Natural killer cell (primary cell): ENCODE results near the gene FGG. TPM values are rescaled to one million over a fixed set of nuclear protein-coding genes. Genes with fewer than 3 reads are reported as not detected.
"Not testable (repeated sequence)": the region's sequence is repeated elsewhere in the genome, so short reads cannot be mapped to it uniquely, and the experiment has no call there.

Experiments
- ATAC-seq, 3 donors: fragments of 150-1000 bp in 2 of 3; fragments of 200-7000 bp in 1 of 3; cut with Tn5 transposase; 1 replicate in 1 of 3; 2 replicates in 2 of 3; pipeline ENCODE4 v1.10.0; 2021; ENCODE audit warnings: mild to moderate bottlenecking in 2 of 3, moderate library complexity in 2 of 3
- DNase-seq, 2 donors: peaks; one replicate each; pipeline versions ENCODE4 v3.0.0 to v3.0.0-alpha.2; 2013 to 2021; ENCODE audit warnings: mixed read lengths in 1 of 2
- H3K27ac ChIP-seq: one replicate; pipeline ENCODE4 v1.5.1; 2013; ENCODE audit warnings: mild to moderate bottlenecking, low read length
- H3K27me3 ChIP-seq: one replicate; pipeline ENCODE4 v1.6.1; 2013; ENCODE audit warnings: low read length; ENCODE audit not compliant: control insufficient read depth, insufficient read depth
- H3K36me3 ChIP-seq: one replicate; pipeline ENCODE4 v1.6.1; 2013; ENCODE audit warnings: low read length; ENCODE audit not compliant: control insufficient read depth, insufficient read depth
- H3K4me1 ChIP-seq: one replicate; pipeline ENCODE4 v1.6.1; 2013; ENCODE audit warnings: low read length; ENCODE audit not compliant: control insufficient read depth, insufficient read depth
- H3K4me3 ChIP-seq: one replicate; pipeline ENCODE4 v1.5.1; 2013; ENCODE audit warnings: low read length
- H3K9me3 ChIP-seq: one replicate; pipeline ENCODE4 v1.6.1; 2013; ENCODE audit warnings: low read length; ENCODE audit not compliant: control insufficient read depth, insufficient read depth
- H3K27ac Mint-ChIP-seq, 2 donors: one replicate each; pipeline ENCODE4 v1.8.0; 2022; ENCODE audit warnings: mild to moderate bottlenecking in 2 of 2, mixed read lengths in 2 of 2, moderate library complexity in 1 of 2
- H3K27me3 Mint-ChIP-seq, 2 donors: one replicate each; pipeline ENCODE4 v1.8.0; 2022; ENCODE audit warnings: low read depth in 2 of 2, mixed read lengths in 2 of 2
- H3K36me3 Mint-ChIP-seq: one replicate; pipeline ENCODE4 v1.8.0; 2022; ENCODE audit warnings: mixed read lengths
- H3K4me1 Mint-ChIP-seq, 2 donors: one replicate each; pipeline ENCODE4 v1.8.0; 2022; ENCODE audit warnings: mixed read lengths in 2 of 2
- H3K4me3 Mint-ChIP-seq: one replicate; pipeline ENCODE4 v1.8.0; 2022; ENCODE audit warnings: mild to moderate bottlenecking, moderate library complexity, mixed read lengths
- H3K9me3 Mint-ChIP-seq, 2 donors: one replicate each; pipeline ENCODE4 v1.8.0; 2022; ENCODE audit warnings: mixed read lengths in 2 of 2
- CTCF ChIP-seq: fragments of 200-600 bp; IDR thresholded peaks from one replicate; pipeline ENCODE4 v1.8.0; 2022; ENCODE audit warnings: antibody characterized with exemption
- WGBS: methylation state at CpG from one replicate; pipeline ENCODE4 v1.1.7; 2013; ENCODE audit warnings: missing lambda C conversion rate; ENCODE audit not compliant: insufficient coverage; 5-methylcytosine and 5-hydroxymethylcytosine counted together
- intact Hi-C: fragments of 100-400 bp; cut with micrococcal nuclease; formaldehyde crosslinking; loops from one replicate; pipeline ENCODE4 v1.14.2; 2022
- total RNA-seq, 4 donors: library from RNA; stranded (reverse); fragments of 120-200 nt in 1 of 4; gene quantifications; one replicate each; pipeline versions ENCODE4 v1.2.3 to v1.2.4, GENCODE V29; 2013 to 2022

Gene FGG
- total RNA-seq, 3 donors from 2014 or later (not counting 1 experiment from before 2014, with no cell fraction given) = not detected

GRCh38 chr4:154602404-154603020 is 9.9 kb downstream of the FGG start:
- H3K27ac ChIP-seq = no peak overlapping the region
- no peak overlapping the region for H3K4me3 ChIP-seq
- H3K4me1 Mint-ChIP-seq = no peaks in the 10 kb centered on the region
- H3K9me3 ChIP-seq = no peaks in the 10 kb centered on the region
- peaks cover 0 to 2% of the 10 kb centered on the region in 2 donors for H3K9me3 Mint-ChIP-seq
- H3K27ac Mint-ChIP-seq = no peak overlapping the region
- H3K27me3 Mint-ChIP-seq = peaks cover 15 to 28% of the 10 kb centered on the region in 2 donors
- ATAC-seq (no peak), DNase-seq (no peak)
- H3K27me3 ChIP-seq = no peaks in the 10 kb centered on the region
- no peak overlapping the region for H3K4me3 Mint-ChIP-seq
- H3K36me3 Mint-ChIP-seq = no peaks in the 10 kb centered on the region
- H3K4me1 ChIP-seq = no peaks in the 10 kb centered on the region
- intact Hi-C loops = no loop called here
- H3K36me3 ChIP-seq = no peaks in the 10 kb centered on the region
- 43% methylated on average over 1 of the region's 1 CpG for WGBS
- TF ChIP-seq CTCF = no peak

- Histone ChIP-seq H3K27me3 (peaks cover 2% of the 10 kb centered on the region), H3K36me3 (no peaks in the 10 kb centered on the region), H3K4me1 (no peaks in the 10 kb centered on the region), H3K27ac (no peak overlapping the region), H3K9me3 (no peaks in the 10 kb centered on the region), H3K4me3 (no peak overlapping the region)
- ATAC-seq = no peak
- intact Hi-C loops = no loop called here
- Mint-ChIP-seq H3K27me3 (peaks cover 7 to 23% of the 10 kb centered on the region in 2 donors), H3K9me3 (no peaks in the 10 kb centered on the region), H3K27ac (no peak overlapping the region), H3K4me1 (no peaks in the 10 kb centered on the region), H3K36me3 (no peaks in the 10 kb centered on the region), H3K4me3 (no peak overlapping the region)
- 87% methylated on average over 5 of the region's 7 CpGs for WGBS
- no peak for TF ChIP-seq CTCF
- no peak for DNase-seq
Observed at GRCh38 chr4:154597798-154598774, 14.4 kb downstream of the FGG start.

DNA sequence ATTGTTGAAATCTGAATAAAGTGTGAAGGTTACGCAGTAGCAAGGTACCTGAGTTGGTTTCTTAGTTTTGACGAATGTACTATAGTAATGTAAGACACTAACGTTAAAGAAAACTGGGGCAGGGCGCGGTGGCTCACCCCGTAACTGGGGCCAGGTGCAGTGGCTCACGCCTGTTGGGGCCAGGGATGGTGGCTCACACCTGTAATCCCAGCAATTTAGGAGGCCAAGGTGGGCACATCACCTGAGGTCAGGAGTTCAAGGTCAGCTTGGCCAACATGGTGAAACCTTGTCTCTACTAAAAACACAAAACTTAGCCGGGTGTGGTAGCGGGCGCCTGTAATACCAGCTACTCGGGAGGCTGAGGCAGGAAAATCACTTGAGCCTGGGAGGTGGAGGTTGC is 15.2 kb downstream of the FGG start:
- peaks cover 8 to 23% of the 10 kb centered on the region in 2 donors for H3K27me3 Mint-ChIP-seq
- WGBS = 90% methylated on average over 11 of the region's 11 CpGs
- H3K4me3 ChIP-seq, H3K27ac Mint-ChIP-seq, H3K36me3 ChIP-seq, ATAC-seq, H3K36me3 Mint-ChIP-seq, H3K9me3 Mint-ChIP-seq, H3K9me3 ChIP-seq, H3K27me3 ChIP-seq, H3K4me1 Mint-ChIP-seq, H3K4me1 ChIP-seq, H3K27ac ChIP-seq, intact Hi-C loops, H3K4me3 Mint-ChIP-seq, DNase-seq: not testable (repeated sequence)

DNA sequence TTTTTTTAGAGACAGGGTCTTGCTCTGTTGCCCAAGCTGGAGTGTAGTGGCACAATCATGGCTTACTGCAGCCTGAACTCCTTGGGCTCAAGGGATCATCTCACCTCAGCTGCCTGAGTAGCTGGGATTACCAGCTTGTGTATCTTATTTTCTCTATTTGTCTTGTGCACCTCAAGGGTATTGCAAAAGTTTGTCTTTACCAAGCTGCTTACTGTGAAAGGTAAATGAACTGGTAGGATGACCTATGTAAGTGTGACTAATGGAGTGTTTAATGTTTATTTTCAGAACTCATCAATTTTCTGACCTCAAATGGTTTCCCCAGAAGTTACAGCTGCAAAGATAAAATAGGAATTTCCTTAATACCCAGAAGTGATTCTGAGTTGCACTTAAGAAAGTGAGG is 16.6 kb downstream of the FGG start:
- Mint-ChIP-seq H3K4me1 (no peaks in the 10 kb centered on the region), H3K36me3 (no peaks in the 10 kb centered on the region), H3K27me3 (peaks cover 7 to 20% of the 10 kb centered on the region in 2 donors), H3K9me3 (no peaks in the 10 kb centered on the region), H3K4me3 (no peak overlapping the region), H3K27ac (no peak overlapping the region)
- TF ChIP-seq CTCF = no peak
- Histone ChIP-seq H3K27ac (no peak overlapping the region), H3K4me1 (no peaks in the 10 kb centered on the region), H3K4me3 (no peak overlapping the region), H3K9me3 (no peaks in the 10 kb centered on the region), H3K36me3 (no peaks in the 10 kb centered on the region), H3K27me3 (peaks cover 2% of the 10 kb centered on the region)
- DNase-seq (no peak), ATAC-seq (no peak)
- intact Hi-C loops = no loop called here

- H3K36me3 ChIP-seq, H3K27me3 ChIP-seq, intact Hi-C loops, H3K27ac Mint-ChIP-seq, H3K27ac ChIP-seq, H3K4me3 ChIP-seq, H3K36me3 Mint-ChIP-seq, H3K4me1 Mint-ChIP-seq, H3K9me3 Mint-ChIP-seq, H3K9me3 ChIP-seq, H3K4me3 Mint-ChIP-seq, DNase-seq, ATAC-seq, H3K4me1 ChIP-seq: not testable (repeated sequence)
- 93% methylated on average over 3 of the region's 3 CpGs for WGBS
- peaks cover 11 to 31% of the 10 kb centered on the region in 2 donors for H3K27me3 Mint-ChIP-seq
Observed at GRCh38 chr4:154594343-154594742, 18.1 kb downstream of the FGG start.
